ENCODE measurements around the gene EFHC1.

EFHC1 gene

GRCh38 chr6:52388790-52389189 is 31.4 kb upstream of the EFHC1 start:
- peaks cover 2% of the 10 kb centered on the region for H3K36me3 ChIP-seq (ENCODE audit: control insufficient read depth, insufficient read depth, low read length)
- H3K4me1 ChIP-seq (ENCODE audit: control insufficient read depth, insufficient read depth, low read length): peaks cover 16% of the 10 kb centered on the region
- no peak overlapping the region for H3K4me3 ChIP-seq (ENCODE audit: low read length)
- no peaks in the 10 kb centered on the region for H3K27me3 ChIP-seq (ENCODE audit: control insufficient read depth, insufficient read depth, low read length)
- H3K27ac ChIP-seq (ENCODE audit: low read depth, low read length): peak overlapping the region; percentile 49
- no peak overlapping the region for H3K9ac ChIP-seq (ENCODE audit: low read length)

- Histone ChIP-seq H3K36me3 (ENCODE audit: control insufficient read depth, insufficient read depth, low read length) (peaks cover 2% of the 10 kb centered on the region), H3K4me3 (ENCODE audit: low read length) (no peak overlapping the region), H3K27me3 (ENCODE audit: control insufficient read depth, insufficient read depth, low read length) (no peaks in the 10 kb centered on the region), H3K27ac (ENCODE audit: low read depth, low read length) (peak overlapping the region; percentile 49), H3K9ac (ENCODE audit: low read length) (no peak overlapping the region), H3K4me1 (ENCODE audit: control insufficient read depth, insufficient read depth, low read length) (peaks cover 16% of the 10 kb centered on the region)
These were observed 30.9 kb upstream of the EFHC1 start for GRCh38 chr6:52389264-52389625.

DNA sequence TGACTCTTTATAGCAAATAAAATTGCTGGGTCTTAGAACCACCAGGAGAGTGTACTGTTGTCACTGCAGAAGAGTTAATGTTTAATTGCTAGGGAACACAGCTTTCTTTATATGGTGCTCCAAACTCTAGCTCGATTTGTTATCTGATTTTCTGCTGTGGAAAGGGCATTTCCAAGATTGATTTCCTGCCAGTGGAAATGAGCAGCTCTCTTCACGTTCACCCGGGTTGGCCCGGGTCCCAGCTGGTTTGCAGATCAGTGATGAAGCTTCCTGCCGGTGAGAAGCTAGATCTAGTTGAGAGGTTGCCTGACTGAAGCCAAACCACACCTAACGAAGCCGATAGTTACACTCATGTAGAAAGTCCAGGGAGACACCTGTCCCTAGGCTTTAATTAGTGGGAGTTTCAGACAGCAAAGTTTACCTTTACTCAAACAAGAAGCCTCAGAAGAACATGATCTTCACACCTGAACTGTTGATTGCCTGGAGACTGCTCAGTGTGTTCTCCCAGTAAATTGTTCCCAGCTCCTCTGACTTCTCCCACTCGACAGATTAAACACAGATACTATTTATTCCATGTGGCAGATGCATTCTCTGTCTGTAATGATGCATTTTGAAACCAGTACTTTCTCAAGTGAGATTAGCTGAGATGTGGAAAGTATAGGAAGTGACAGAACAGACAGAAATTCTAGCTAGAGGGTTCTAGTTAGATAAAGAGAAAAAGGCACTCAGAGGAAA is 30.3 kb upstream of the EFHC1 start:
- H3K27ac ChIP-seq (ENCODE audit: low read depth, low read length): peak overlapping the region; percentile 49
- peaks cover 2% of the 10 kb centered on the region for H3K36me3 ChIP-seq (ENCODE audit: control insufficient read depth, insufficient read depth, low read length)
- no peak overlapping the region for H3K9ac ChIP-seq (ENCODE audit: low read length)
- peak overlapping the region; percentile 6 for H3K4me3 ChIP-seq (ENCODE audit: low read length)
- no peaks in the 10 kb centered on the region for H3K27me3 ChIP-seq (ENCODE audit: control insufficient read depth, insufficient read depth, low read length)
- peaks cover 16% of the 10 kb centered on the region for H3K4me1 ChIP-seq (ENCODE audit: control insufficient read depth, insufficient read depth, low read length)

- no peak overlapping the region for H3K27ac ChIP-seq (ENCODE audit: low read depth, low read length)
- no peak overlapping the region for H3K4me3 ChIP-seq (ENCODE audit: low read length)
- peaks cover 16% of the 10 kb centered on the region for H3K4me1 ChIP-seq (ENCODE audit: control insufficient read depth, insufficient read depth, low read length)
- H3K36me3 ChIP-seq (ENCODE audit: control insufficient read depth, insufficient read depth, low read length): peaks cover 2% of the 10 kb centered on the region
- H3K27me3 ChIP-seq (ENCODE audit: control insufficient read depth, insufficient read depth, low read length): no peaks in the 10 kb centered on the region
- H3K9ac ChIP-seq (ENCODE audit: low read length): no peak overlapping the region
These were observed 29.8 kb upstream of the EFHC1 start for GRCh38 chr6:52390361-52390727.

- no peaks in the 10 kb centered on the region for H3K27me3 ChIP-seq (ENCODE audit: control insufficient read depth, insufficient read depth, low read length)
- H3K4me3 ChIP-seq (ENCODE audit: low read length): no peak overlapping the region
- no peak overlapping the region for H3K9ac ChIP-seq (ENCODE audit: low read length)
- H3K4me1 ChIP-seq (ENCODE audit: control insufficient read depth, insufficient read depth, low read length): peaks cover 16% of the 10 kb centered on the region
- peaks cover 2% of the 10 kb centered on the region for H3K36me3 ChIP-seq (ENCODE audit: control insufficient read depth, insufficient read depth, low read length)
- no peak overlapping the region for H3K27ac ChIP-seq (ENCODE audit: low read depth, low read length)
These were observed 28.5 kb upstream of the EFHC1 start for GRCh38 chr6:52391599-52391998.

DNA sequence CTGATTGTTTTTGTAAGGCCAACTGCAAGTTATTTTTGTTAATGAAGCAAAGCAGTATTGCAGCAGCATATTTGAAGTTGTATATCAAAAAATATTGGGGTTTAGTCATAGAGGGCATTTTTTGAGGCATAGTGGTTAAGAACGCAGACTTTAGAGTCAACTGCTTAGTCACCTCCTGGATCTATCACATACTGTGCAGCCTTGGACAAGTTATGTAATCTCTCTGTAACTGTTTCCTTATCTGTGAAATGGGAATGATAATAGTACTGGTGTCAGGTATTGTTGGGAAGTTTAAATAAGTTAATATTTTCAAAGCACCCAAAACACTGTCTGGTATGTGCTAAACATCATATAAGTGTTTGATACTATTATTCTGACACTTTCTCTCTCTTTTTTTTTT is 27.2 kb upstream of the EFHC1 start:
- no peak overlapping the region for H3K27ac ChIP-seq (ENCODE audit: low read depth, low read length)
- peaks cover 16% of the 10 kb centered on the region for H3K4me1 ChIP-seq (ENCODE audit: control insufficient read depth, insufficient read depth, low read length)
- H3K4me3 ChIP-seq (ENCODE audit: low read length): no peak overlapping the region
- no peak overlapping the region for H3K9ac ChIP-seq (ENCODE audit: low read length)
- peaks cover 2% of the 10 kb centered on the region for H3K36me3 ChIP-seq (ENCODE audit: control insufficient read depth, insufficient read depth, low read length)
- no peaks in the 10 kb centered on the region for H3K27me3 ChIP-seq (ENCODE audit: control insufficient read depth, insufficient read depth, low read length)

GRCh38 chr6:52393780-52394179 is 26.4 kb upstream of the EFHC1 start:
- no peaks in the 10 kb centered on the region for H3K27me3 ChIP-seq (ENCODE audit: control insufficient read depth, insufficient read depth, low read length)
- peaks cover 2% of the 10 kb centered on the region for H3K36me3 ChIP-seq (ENCODE audit: control insufficient read depth, insufficient read depth, low read length)
- H3K9ac ChIP-seq (ENCODE audit: low read length): no peak overlapping the region
- no peak overlapping the region for H3K4me3 ChIP-seq (ENCODE audit: low read length)
- H3K27ac ChIP-seq (ENCODE audit: low read depth, low read length): no peak overlapping the region
- peaks cover 12% of the 10 kb centered on the region for H3K4me1 ChIP-seq (ENCODE audit: control insufficient read depth, insufficient read depth, low read length)

- H3K27ac ChIP-seq (ENCODE audit: low read depth, low read length): no peak overlapping the region
- H3K4me1 ChIP-seq (ENCODE audit: control insufficient read depth, insufficient read depth, low read length): peaks cover 9% of the 10 kb centered on the region
These were observed 25.9 kb upstream of the EFHC1 start for GRCh38 chr6:52394251-52394666.

DNA sequence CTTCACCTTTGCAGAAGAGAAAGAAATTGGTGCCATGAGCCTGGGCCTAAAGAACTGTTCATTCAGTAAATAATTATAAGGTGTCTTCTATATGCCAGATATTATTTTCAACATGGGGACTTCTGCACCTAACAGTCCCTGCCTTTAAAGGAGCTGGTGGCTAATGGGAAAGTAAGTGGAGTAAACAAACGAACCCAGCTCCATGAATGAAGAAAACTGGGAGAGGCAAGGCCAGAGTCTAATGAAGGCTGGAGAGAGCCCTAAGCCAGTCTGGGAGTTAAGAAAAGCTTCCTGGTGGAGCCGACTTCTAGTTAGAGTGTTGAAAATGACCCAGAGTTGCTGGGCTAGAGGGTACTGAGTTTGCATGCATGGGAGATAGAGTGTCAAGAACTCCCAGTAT is 24.2 kb upstream of the EFHC1 start:
- peaks cover 2% of the 10 kb centered on the region for H3K36me3 ChIP-seq (ENCODE audit: control insufficient read depth, insufficient read depth, low read length)
- H3K4me1 ChIP-seq (ENCODE audit: control insufficient read depth, insufficient read depth, low read length): no peaks in the 10 kb centered on the region
- H3K9ac ChIP-seq (ENCODE audit: low read length): no peak overlapping the region
- no peak overlapping the region for H3K27ac ChIP-seq (ENCODE audit: low read depth, low read length)
- no peak overlapping the region for H3K4me3 ChIP-seq (ENCODE audit: low read length)
- no peaks in the 10 kb centered on the region for H3K27me3 ChIP-seq (ENCODE audit: control insufficient read depth, insufficient read depth, low read length)

More at GRCh38 chr6:52394251-52394666, 25.9 kb upstream of the EFHC1 start:
- Histone ChIP-seq H3K4me3 (ENCODE audit: low read length) (no peak overlapping the region), H3K36me3 (ENCODE audit: control insufficient read depth, insufficient read depth, low read length) (peaks cover 2% of the 10 kb centered on the region), H3K9ac (ENCODE audit: low read length) (no peak overlapping the region), H3K27me3 (ENCODE audit: control insufficient read depth, insufficient read depth, low read length) (no peaks in the 10 kb centered on the region)

DNA sequence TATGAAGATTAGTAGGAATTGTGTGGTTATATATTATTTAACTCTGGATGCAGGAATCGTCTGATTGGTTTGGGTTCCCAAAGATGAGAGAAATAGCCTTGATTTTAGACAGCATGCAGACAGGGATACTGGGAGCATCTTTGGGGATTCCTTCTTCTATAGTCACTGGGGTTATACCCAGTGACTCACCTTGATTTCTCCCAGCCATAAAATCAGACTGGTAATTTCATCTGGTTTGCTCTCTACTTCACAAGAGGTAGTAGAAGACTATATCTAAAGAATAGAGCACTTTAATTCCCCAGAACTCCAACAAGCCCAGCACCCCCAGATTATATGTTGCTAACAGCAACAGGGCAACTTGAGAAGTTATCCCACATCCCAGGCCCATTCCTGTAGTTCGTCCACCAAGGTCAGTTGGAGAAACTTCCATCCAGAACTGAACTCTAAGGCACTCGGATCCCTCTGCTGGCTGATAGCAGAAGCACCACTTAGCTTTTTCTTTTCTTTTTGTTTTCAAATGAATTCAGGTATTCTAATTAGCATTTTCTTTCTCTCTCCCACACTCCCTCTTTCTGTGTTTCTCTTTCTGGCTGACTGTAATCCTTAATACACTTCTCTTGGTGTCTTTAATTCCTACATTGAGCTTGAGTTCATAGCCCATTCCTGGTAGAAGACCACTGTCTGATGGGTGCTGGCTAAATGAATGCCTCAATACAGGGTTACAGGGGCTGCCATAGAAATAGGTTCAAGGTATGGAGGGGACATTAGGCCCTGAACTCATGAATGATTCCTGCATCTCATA is 20.4 kb upstream of the EFHC1 start:
- Histone ChIP-seq H3K4me1 (ENCODE audit: control insufficient read depth, insufficient read depth, low read length) (no peaks in the 10 kb centered on the region), H3K27me3 (ENCODE audit: control insufficient read depth, insufficient read depth, low read length) (no peaks in the 10 kb centered on the region), H3K9ac (ENCODE audit: low read length) (no peak overlapping the region), H3K4me3 (ENCODE audit: low read length) (no peak overlapping the region), H3K36me3 (ENCODE audit: control insufficient read depth, insufficient read depth, low read length) (peaks cover 3% of the 10 kb centered on the region), H3K27ac (ENCODE audit: low read depth, low read length) (no peak overlapping the region)

DNA sequence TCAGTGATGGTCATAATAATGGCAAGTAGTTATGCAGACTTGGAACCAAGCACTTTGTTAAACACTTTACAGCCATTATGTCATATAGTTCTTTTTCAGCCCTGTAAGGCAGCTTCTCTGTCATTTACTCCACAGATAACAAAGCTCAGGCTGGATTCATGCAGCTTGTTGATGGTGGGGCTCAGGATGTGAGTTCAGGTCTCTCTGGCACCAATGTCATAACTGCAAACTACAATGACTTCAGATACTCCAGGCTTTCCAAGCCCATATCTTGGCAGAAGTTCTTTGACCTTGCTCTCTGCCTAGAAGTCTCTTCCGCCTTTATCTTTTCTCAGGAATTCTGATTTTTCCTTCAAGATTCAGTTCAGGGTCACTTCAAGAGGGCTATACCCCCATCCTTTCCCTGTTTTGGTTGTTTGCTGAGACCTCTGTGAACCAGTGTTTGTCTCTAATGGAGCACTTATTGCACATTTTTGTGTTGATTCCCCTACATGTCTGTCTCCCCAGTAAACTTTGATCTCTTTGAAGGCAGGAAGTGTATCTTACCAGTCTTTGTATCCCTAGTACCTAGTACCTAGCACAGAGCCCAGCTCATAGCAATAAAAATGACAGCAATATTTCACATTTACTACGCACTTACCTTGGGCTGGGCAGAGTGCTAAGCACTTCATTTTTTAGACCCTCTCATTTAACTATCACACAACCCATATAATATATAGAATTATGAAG is 19.7 kb upstream of the EFHC1 start:
- no peak overlapping the region for H3K9ac ChIP-seq (ENCODE audit: low read length)
- H3K4me1 ChIP-seq (ENCODE audit: control insufficient read depth, insufficient read depth, low read length): no peaks in the 10 kb centered on the region
- peaks cover 3% of the 10 kb centered on the region for H3K36me3 ChIP-seq (ENCODE audit: control insufficient read depth, insufficient read depth, low read length)
- H3K27ac ChIP-seq (ENCODE audit: low read depth, low read length): no peak overlapping the region
- H3K27me3 ChIP-seq (ENCODE audit: control insufficient read depth, insufficient read depth, low read length): no peaks in the 10 kb centered on the region
- H3K4me3 ChIP-seq (ENCODE audit: low read length): no peak overlapping the region

DNA sequence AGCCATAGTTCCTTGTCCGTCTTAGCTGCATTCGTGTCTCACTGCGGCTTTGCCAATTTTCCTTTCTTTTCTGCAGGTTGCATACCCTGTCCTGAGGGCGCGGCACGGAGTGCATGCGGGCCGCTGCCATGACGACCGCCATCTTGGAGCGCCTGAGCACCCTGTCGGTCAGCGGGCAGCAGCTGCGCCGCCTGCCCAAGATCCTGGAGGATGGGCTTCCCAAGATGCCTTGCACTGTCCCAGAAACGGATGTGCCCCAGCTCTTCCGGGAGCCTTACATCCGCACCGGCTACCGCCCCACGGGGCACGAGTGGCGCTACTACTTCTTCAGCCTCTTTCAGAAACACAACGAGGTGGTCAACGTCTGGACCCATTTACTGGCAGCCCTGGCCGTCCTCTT is 17.1 kb upstream of the EFHC1 start:
- Histone ChIP-seq H3K27me3 (ENCODE audit: control insufficient read depth, insufficient read depth, low read length) (no peaks in the 10 kb centered on the region), H3K9ac (ENCODE audit: low read length) (no peak overlapping the region), H3K4me3 (ENCODE audit: low read length) (no peak overlapping the region), H3K36me3 (ENCODE audit: control insufficient read depth, insufficient read depth, low read length) (peaks cover 3% of the 10 kb centered on the region), H3K4me1 (ENCODE audit: control insufficient read depth, insufficient read depth, low read length) (no peaks in the 10 kb centered on the region), H3K27ac (ENCODE audit: low read depth, low read length) (no peak overlapping the region)
